Measurements from ENCODE around the gene CRIP1.

The CRIP1 gene

DNA sequence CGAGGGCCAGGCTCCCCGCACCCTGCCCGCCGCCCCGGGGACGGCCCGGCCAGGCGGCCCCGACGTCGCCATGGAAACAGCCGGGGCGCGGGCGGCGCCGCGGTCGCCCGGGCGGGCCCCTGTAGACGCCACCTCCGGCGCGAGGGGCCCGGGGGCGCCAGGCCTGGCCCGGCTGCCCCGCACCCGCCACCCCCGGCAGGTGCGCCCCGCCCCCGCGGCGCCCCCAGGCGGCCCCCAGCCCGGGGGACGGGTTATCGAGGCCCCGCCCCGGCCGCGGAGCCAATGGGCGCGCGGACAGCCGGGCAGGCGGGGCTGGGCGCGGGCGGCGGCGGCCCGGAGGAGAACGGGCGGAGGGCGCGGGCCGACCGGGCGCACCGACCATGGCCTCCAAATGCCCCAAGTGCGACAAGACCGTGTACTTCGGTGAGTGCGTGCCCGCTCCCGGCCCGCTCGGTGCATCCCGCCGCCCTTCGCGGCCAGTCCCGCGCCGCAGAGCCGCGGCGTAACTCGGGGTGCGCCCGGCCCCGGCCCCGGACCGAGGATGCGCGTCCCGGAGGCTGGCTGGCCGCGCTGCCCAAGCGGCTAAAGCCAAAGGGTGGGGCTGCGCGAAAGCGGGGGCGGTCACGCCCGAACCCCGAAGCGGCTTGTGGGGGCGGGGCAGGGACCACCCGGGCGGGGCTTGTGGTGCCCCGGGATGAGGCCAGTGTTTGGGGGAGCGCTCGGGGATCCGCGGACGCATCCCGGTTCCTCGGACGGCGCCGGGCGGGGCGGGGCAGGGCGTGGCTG is 12.0 kb upstream of the CRIP1 start, which contains the start of gene CRIP2:
CRIP2 (plus strand) TSS at position 339 of the 786 bp plus-strand sequence; CDS start at position 381, 42 bp downstream.
- Histone ChIP-seq H3K27ac (ENCODE audit: low read length) (no peak within 1 kb of the TSS), H3K79me2 (ENCODE audit: low read length) (no peaks in the 10 kb centered on the region), H3K4me1 (ENCODE audit: low read length) (peaks cover 4% of the 10 kb centered on the region; the same call in 1 of the 2 replicates), H3K9ac (ENCODE audit: low read length) (no peak within 1 kb of the TSS), H2AFZ (ENCODE audit: low read depth, low read length) (no peak within 1 kb of the TSS), H3K4me2 (ENCODE audit: low read length) (peak within 1 kb of the TSS; percentile 86), H3K36me3 (replicated peaks; ENCODE audit: low read depth, low read length) (no peaks in the 10 kb centered on the region), H3K4me3 (ENCODE audit: low read length) (peak within 1 kb of the TSS; percentile 77), H4K20me1 (ENCODE audit: insufficient read depth, low read length) (no peaks in the 10 kb centered on the region), H3K27me3 (ENCODE audit: low read depth, low read length) (peaks cover 11% of the 10 kb centered on the region), H3K9me3 (ENCODE audit: insufficient read depth, low read length) (no peaks in the 10 kb centered on the region)
- TF ChIP-seq, protein P1, sequence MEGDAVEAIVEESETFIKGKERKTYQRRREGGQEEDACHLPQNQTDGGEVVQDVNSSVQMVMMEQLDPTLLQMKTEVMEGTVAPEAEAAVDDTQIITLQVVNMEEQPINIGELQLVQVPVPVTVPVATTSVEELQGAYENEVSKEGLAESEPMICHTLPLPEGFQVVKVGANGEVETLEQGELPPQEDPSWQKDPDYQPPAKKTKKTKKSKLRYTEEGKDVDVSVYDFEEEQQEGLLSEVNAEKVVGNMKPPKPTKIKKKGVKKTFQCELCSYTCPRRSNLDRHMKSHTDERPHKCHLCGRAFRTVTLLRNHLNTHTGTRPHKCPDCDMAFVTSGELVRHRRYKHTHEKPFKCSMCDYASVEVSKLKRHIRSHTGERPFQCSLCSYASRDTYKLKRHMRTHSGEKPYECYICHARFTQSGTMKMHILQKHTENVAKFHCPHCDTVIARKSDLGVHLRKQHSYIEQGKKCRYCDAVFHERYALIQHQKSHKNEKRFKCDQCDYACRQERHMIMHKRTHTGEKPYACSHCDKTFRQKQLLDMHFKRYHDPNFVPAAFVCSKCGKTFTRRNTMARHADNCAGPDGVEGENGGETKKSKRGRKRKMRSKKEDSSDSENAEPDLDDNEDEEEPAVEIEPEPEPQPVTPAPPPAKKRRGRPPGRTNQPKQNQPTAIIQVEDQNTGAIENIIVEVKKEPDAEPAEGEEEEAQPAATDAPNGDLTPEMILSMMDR (IDR thresholded peaks at IDR 0.05; ENCODE audit: low read depth, low read length), result no peak
- no peak for TF ChIP-seq EZH2phosphoT487 (IDR thresholded peaks at IDR 0.05; ENCODE audit: low read depth)

GRCh38 chr14:105475269-105476096 is 11.2 kb upstream of the CRIP1 start:
- Histone ChIP-seq H3K4me3 (ENCODE audit: low read length) (no peak overlapping the region), H4K20me1 (ENCODE audit: insufficient read depth, low read length) (no peaks in the 10 kb centered on the region), H3K27me3 (ENCODE audit: low read depth, low read length) (peaks cover 16% of the 10 kb centered on the region), H3K4me1 (ENCODE audit: low read length) (peaks cover 5% of the 10 kb centered on the region; the same call in 1 of the 2 replicates), H3K4me2 (ENCODE audit: low read length) (no peak overlapping the region), H3K9ac (ENCODE audit: low read length) (no peak overlapping the region), H3K9me3 (ENCODE audit: insufficient read depth, low read length) (no peaks in the 10 kb centered on the region), H3K36me3 (replicated peaks; ENCODE audit: low read depth, low read length) (no peaks in the 10 kb centered on the region), H3K27ac (ENCODE audit: low read length) (no peak overlapping the region), H3K79me2 (ENCODE audit: low read length) (no peaks in the 10 kb centered on the region), H2AFZ (ENCODE audit: low read depth, low read length) (no peak overlapping the region)
- no peak for TF ChIP-seq EZH2phosphoT487 (IDR thresholded peaks at IDR 0.05; ENCODE audit: low read depth)
- TF ChIP-seq, protein P1 (IDR thresholded peaks at IDR 0.05; ENCODE audit: low read depth, low read length), result no peak

GRCh38 chr14:105476097-105476830 is 10.4 kb upstream of the CRIP1 start:
- Histone ChIP-seq H3K79me2 (ENCODE audit: low read length) (no peaks in the 10 kb centered on the region), H3K27ac (ENCODE audit: low read length) (no peak overlapping the region), H3K36me3 (replicated peaks; ENCODE audit: low read depth, low read length) (no peaks in the 10 kb centered on the region), H3K4me3 (ENCODE audit: low read length) (no peak overlapping the region), H2AFZ (ENCODE audit: low read depth, low read length) (no peak overlapping the region), H3K9me3 (ENCODE audit: insufficient read depth, low read length) (no peaks in the 10 kb centered on the region), H3K4me1 (ENCODE audit: low read length) (peaks cover 11% of the 10 kb centered on the region; the same call in 1 of the 2 replicates), H4K20me1 (ENCODE audit: insufficient read depth, low read length) (no peaks in the 10 kb centered on the region), H3K9ac (ENCODE audit: low read length) (no peak overlapping the region), H3K27me3 (ENCODE audit: low read depth, low read length) (peaks cover 16% of the 10 kb centered on the region), H3K4me2 (ENCODE audit: low read length) (no peak overlapping the region)
- TF ChIP-seq, protein P1 (IDR thresholded peaks at IDR 0.05; ENCODE audit: low read depth, low read length), result no peak
- TF ChIP-seq EZH2phosphoT487 (IDR thresholded peaks at IDR 0.05; ENCODE audit: low read depth), result no peak

Data from OCI-LY3 (cell line).